Fibroblast of skin of right biceps (primary cell): ENCODE results near the gene TMEM129.

Experiments used
- DNase-seq: peaks from one replicate; pipeline ENCODE4 v3.0.0-alpha.2; 2013

Gene TMEM129

DNA sequence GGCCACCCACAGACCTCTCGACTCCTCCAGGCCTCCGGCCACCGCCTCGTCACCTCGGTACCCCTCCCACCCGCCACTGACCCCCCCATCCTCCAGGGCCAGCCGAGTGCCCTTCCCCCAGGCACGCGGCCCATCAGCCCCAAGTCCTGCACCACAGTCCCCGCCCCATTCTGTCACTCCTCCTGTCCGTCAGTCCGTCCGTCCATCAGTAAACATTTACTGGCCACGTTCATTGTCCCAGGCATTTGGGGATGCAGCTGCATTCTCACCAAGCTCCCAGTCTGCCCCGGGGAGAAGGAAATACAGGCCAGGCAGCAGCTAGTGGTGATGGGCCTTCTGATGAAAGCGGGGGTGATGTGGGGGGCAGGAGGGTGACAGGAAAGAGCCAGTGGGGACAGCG lies 36.7 kb upstream of the TMEM129 start:
- no peak for DNase-seq

- no peak for DNase-seq
Observed at GRCh38 chr4:1756893-1757779, 36.0 kb upstream of the TMEM129 start.

DNA sequence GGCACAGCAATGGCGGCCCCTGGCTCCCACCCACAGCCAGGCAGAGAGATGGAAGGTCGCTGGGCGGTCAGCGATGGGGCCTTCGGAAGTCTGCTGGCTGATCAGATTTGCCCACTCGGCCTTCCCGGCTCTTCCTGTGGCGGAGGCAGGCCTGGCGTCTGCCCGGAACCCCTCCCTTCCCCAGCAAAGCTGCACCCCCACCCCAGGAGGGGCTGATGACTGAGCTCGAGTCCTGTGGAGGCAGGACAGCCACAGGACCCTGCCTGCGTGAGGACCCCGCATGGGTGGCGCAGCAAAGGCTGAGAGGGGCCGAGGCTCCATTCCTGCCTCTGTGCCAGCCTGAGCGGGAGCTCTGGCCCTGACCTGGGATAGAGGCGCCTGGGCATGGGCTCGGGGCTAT lies 35.0 kb upstream of the TMEM129 start:
- no peak for DNase-seq

DNA sequence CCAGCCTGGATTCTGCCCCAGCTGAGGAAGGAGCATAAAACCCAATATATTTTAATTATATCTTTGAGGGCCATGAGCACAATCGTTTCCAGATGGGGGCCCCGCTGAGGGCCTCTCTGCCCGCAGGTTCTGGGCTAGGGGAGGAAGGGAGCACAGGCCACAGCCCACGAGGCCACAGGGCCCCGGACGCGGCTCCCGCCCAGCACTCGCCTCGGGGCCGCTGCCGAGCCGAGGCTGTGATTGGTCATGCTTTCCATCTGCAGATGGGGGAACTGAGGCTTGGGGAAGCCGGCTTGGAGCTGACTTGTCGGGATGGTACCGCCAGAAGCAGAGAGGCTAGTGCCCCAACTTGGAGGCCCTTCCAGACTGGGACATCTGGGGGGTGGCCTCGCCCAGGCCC lies 34.2 kb upstream of the TMEM129 start:
- no peak for DNase-seq

DNA sequence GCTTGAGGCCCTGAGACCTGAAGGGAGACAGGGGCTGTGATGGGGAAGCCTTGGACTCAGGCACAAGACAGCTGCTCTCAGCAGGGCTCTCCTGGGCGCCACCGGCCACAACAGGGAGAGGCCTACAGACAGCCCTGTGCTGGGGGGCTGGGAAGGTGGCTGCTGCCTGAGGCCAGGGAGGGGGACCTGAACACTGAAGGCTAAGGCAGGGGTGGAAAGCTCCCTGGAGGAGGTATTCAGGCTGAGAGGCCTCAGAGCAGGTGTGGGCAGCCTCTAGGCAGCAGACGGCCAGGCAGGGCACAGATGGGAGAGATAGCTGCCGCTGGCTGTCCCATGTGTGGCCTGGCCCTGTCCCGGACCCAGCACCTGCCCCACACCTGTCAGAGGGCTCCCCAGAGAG lies 33.2 kb upstream of the TMEM129 start:
- no peak for DNase-seq

DNA sequence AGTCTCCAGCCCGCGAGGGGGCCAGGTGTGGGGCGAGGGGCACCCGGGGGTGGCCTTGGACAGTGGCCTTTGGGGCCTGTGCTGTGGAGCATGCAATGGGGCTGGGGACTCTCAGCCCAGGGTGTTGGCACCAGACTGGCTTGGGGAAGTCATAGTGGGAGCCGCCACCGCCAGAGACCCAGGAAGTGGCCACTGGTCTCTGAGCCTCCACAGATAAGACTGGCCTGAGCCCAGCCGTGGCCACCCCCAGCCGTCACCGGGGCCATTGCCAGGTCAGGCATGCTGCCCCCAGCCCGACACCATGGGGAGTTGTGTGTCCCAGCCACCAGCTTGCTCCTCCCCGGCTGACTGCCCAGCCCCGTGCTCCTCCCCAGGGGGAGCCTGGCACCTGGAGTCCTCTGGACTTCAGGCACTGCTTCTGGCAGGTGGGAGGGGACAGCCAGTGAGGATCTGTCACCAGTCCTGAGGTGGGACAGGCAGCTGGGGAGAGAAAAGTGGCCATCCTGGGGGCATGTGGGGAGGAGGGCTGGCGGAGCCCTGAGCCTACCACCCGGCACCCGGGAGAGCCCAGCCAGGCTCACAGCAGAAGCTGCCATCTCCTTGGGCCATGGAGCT lies 32.7 kb upstream of the TMEM129 start:
- DNase-seq = no peak

DNA sequence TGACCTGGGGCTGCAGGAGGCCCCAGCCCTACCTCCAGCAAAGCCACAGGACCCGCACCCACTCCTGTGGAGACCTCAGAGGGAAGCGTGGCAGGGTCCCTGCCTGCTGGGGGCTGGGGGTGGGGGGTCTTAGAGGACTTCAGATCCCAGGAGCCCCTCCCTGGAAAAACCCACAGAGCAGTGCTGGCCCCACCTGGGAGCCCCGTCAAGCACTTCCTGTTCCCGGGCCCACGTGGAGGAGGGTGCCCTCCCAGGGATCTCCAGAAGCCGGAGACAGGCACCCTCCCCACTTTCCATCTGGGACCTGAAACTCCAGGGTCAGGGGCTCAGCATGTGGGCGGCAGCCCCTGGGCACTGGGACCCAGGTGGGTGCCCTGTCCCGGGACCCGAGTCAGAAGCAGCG lies 32.2 kb upstream of the TMEM129 start:
- no peak for DNase-seq

GRCh38 chr4:1752284-1753041 lies 31.3 kb upstream of the TMEM129 start:
- DNase-seq = no peak

- no peak for DNase-seq
Observed at GRCh38 chr4:1751919-1752283, 30.8 kb upstream of the TMEM129 start.

DNA sequence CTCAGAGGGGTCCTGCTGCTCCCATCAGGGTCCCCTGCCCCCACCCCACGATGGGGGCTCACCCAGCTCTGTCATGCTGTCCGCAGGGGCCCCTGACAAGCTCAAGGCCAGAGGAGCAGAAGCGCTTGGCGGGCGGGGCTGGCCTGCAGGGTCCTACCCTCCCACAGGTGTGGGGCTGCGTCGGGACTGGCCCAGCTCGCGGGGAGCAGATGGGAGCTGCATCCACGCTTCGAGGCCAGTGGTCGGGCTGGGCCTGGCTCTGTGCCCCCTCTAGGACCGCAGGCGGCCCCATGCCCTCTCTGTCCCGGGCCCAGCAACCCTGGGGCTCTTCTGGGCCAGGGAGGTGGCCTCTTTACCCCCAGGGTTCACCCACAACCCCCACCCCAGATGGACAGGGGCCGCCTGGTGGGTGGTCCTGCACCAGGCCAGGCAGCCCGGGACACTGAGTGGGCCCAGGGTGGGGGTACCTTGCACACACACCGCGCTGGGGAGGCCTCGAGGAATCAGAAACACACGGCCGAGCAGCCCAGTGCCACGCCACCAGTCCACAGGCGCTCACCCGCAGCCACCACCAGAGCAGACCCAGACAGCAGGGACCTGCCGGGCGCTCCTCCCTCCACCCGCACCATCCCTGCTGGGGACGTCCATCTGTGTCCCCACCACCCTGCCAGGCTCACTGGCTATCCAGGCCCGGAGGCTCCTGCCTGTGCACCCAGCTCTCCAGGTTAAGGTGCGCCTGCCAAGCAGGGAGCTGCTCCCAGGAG lies 30.2 kb upstream of the TMEM129 start:
- no peak for DNase-seq

DNA sequence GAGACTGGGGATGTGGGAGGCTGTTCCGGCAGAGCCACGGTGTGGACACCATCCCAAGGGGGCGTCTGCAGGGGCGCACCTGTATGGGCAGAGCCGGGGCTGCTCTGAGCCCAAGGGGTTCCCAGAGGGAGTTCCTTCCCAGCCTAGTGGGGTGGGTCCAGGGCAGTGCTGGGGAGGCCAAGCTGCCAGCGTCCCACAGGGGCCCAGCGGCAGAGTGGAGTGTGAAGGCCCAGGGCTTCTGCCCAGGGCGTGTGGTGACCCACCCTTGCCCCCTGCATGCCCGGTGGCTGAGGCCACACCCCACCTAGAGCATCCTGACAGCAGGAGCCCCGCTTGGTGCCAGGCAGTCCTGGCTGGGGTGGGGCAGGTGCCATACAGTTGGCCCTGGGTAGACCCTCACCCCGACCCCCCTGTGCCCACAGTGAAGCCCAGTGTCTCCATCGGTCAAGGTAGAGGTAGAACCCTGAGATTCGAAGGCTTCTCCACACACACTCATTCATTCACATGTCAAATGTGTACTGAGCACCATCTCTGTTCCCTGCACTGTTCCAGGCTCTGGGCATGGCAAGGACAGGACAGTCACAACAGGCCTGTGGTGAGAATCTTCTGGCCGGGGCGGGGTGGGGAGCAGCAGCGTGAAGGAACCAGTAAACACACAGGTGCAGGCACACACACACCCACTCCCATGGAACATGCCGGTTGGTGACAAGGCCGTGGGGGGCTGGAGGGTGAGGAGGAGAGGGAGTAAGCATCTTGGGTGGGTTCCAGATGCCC lies 29.4 kb upstream of the TMEM129 start:
- DNase-seq = no peak

DNA sequence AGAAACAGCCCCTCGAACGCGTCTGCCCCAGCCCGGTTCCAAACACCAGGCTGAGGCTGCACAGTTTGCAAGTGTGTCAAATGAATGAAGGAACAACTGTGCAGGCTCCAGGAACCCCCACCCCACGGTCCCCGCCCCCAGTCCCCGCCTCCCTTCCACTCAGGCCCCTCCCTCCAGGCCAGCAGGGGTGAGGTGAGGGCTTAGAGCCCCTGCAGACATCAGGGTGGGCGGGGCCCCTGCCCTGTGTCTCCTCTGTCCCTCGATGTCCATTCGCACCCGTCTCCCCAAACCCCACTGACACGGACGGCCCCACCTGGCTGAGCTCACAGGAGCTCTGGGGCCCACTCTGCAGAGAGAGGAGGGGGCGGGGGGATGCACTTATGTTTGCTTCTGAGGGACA lies 28.7 kb upstream of the TMEM129 start:
- DNase-seq = no peak

GRCh38 chr4:1749370-1749769 lies 28.2 kb upstream of the TMEM129 start:
- no peak for DNase-seq

GRCh38 chr4:1748465-1748995 lies 27.4 kb upstream of the TMEM129 start:
- DNase-seq = peak; percentile 59

DNA sequence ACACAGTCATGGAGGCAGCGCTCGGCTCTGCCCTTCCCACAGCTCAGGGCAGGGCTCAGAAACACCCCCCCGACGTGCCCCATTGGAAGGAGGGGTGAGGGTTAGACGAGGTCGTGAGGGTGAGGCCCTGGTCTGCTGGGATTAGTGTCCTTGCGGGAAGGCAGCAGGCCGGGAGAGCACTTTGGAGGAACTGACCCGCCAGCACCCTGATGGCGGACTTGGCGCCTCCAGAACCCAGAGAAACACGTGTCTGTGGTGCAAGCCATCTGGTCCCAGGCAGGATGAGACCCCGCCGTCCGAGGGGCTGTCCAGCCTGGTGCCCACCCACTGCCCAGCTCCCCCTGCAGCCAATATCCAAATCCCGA lies 26.5 kb upstream of the TMEM129 start:
- DNase-seq = no peak

DNA sequence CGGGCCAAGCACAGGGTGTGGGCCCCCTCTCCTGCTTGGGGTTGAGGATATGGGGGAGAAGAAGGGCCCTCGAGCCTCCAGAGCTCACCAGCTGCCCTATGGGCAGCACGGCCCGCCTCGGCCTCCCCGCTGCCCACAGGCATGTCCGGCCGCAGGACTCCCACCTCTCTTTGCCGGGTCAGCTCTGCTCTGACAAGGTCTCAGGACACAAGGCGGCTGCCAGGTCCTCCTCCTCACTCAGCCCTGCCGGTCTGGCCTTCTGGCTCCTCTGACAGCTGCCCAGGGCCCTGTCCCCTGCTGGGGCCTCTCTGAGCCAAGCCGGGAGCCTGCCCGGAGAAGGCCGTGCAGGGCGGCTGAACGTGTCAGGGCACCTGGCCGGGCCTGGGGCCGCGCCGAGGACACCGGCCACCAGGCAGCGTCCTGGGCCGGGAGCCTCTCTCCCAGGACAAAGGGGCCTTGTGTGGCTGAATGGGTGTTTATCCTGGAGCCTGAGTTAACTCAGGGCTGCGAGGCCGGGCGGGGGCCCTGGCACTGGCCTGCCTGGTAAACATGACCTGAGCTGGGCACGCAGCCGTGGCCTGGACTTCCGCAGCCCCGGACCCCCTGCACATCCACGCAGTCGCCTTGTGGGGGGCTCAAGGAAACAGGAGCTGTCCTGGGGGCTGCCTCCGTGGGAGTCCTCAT lies 25.9 kb upstream of the TMEM129 start:
- DNase-seq = no peak

GRCh38 chr4:1746265-1746691 lies 25.2 kb upstream of the TMEM129 start:
- peak; percentile 64 for DNase-seq

GRCh38 chr4:1745697-1746096 lies 24.6 kb upstream of the TMEM129 start:
- no peak for DNase-seq

- no peak for DNase-seq
Observed at GRCh38 chr4:1745165-1745564, 24.0 kb upstream of the TMEM129 start.

DNA sequence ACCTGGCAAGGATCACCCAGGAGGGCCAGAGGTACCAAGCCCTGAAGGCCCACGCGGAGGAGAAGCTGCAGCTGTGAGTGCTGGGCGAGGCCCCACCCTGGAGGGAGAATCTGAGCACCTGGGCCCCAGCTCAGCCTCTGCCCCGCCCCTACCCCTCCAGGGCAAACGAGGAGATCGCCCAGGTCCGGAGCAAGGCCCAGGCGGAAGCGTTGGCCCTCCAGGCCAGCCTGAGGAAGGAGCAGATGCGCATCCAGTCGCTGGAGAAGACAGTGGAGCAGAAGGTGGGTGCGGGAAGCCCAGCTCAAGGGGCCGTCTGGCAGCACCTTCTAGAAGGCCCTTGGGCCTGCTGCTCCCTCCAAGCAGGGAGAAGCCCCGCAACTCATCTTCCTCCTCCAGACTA lies 23.4 kb upstream of the TMEM129 start:
- no peak for DNase-seq

GRCh38 chr4:1743975-1744374 lies 22.9 kb upstream of the TMEM129 start:
- no peak for DNase-seq

GRCh38 chr4:1743551-1743950 lies 22.4 kb upstream of the TMEM129 start:
- DNase-seq = no peak
